ENCODE measurements around the gene PEX3.
"Not testable (repeated sequence)": the region's sequence is repeated elsewhere in the genome, so short reads cannot be mapped to it uniquely, and the experiment has no call there.

Gene PEX3

GRCh38 chr6:143450453-143451371 lies at the start of gene PEX3, which contains the start of gene ADAT2:
Gene PEX3 (plus strand): TSS chr6:143450805. CDS start chr6:143451043, 238 bp downstream.
Gene ADAT2 (minus strand): TSS chr6:143450695. CDS start chr6:143450658, 37 bp downstream.
- peak; percentile 83 for DNase-seq

GRCh38 chr6:143401068-143401446 lies 49.5 kb upstream of the PEX3 start:
- DNase-seq: no peak

- no peak for DNase-seq
Measured at GRCh38 chr6:143401636-143402370, 48.8 kb upstream of the PEX3 start.

- no peak for DNase-seq
Measured at GRCh38 chr6:143402721-143403336, 47.8 kb upstream of the PEX3 start.

GRCh38 chr6:143405373-143406154 lies 45.0 kb upstream of the PEX3 start:
- DNase-seq: no peak

GRCh38 chr6:143406673-143407072 lies 43.9 kb upstream of the PEX3 start:
- no peak for DNase-seq

- no peak for DNase-seq
Measured at GRCh38 chr6:143408151-143408786, 42.3 kb upstream of the PEX3 start.

GRCh38 chr6:143408787-143409162 lies 41.8 kb upstream of the PEX3 start:
- DNase-seq: no peak

GRCh38 chr6:143410859-143411270 lies 39.7 kb upstream of the PEX3 start:
- DNase-seq: no peak

GRCh38 chr6:143414769-143415168 lies 35.8 kb upstream of the PEX3 start:
- DNase-seq: no peak

GRCh38 chr6:143419526-143419925 lies 31.1 kb upstream of the PEX3 start:
- DNase-seq: no peak

- no peak for DNase-seq
Measured at GRCh38 chr6:143426026-143426425, 24.6 kb upstream of the PEX3 start.

GRCh38 chr6:143427109-143427817 lies 23.3 kb upstream of the PEX3 start:
- peak; percentile 27 for DNase-seq

GRCh38 chr6:143429970-143430369 lies 20.6 kb upstream of the PEX3 start:
- DNase-seq: no peak

GRCh38 chr6:143431226-143431625 lies 19.4 kb upstream of the PEX3 start:
- DNase-seq: no peak

GRCh38 chr6:143432588-143432987 lies 18.0 kb upstream of the PEX3 start:
- DNase-seq: no peak

- DNase-seq: no peak
Measured at GRCh38 chr6:143441010-143441409, 9.6 kb upstream of the PEX3 start.

GRCh38 chr6:143441680-143442545 lies 8.7 kb upstream of the PEX3 start:
- DNase-seq: no peak

- DNase-seq: no peak
Measured at GRCh38 chr6:143443096-143443495, 7.5 kb upstream of the PEX3 start.

GRCh38 chr6:143447865-143448264 lies 2.7 kb upstream of the PEX3 start:
- not testable (repeated sequence) for DNase-seq
